ENCODE measurements around the gene ARHGAP10. TPM values are rescaled to one million over a fixed set of nuclear protein-coding genes. Genes with fewer than 3 reads are reported as not detected.

ARHGAP10 gene
- total RNA-seq, 1 donor from 2014 or later: 30.5 TPM

GRCh38 chr4:148022975-148023374, 291.1 kb downstream of the ARHGAP10 start:
- Mint-ChIP-seq H3K4me3 (no peak overlapping the region), H3K9me3 (peaks cover 2% of the 10 kb centered on the region), H3K27ac (no peak overlapping the region), H3K36me3 (peaks cover 4% of the 10 kb centered on the region), H3K27me3 (ENCODE audit: low read depth) (no peaks in the 10 kb centered on the region), H3K4me1 (peaks cover 19% of the 10 kb centered on the region)
- no peak for DNase-seq (ENCODE audit: low spot score in 2 of 2, unreplicated experiment in 2 of 2)
- no peak for TF ChIP-seq CTCF (IDR thresholded peaks at IDR 0.05; ENCODE audit: unreplicated experiment)

- no peak for TF ChIP-seq CTCF (IDR thresholded peaks at IDR 0.05; ENCODE audit: unreplicated experiment)
- Mint-ChIP-seq H3K4me1 (peaks cover 16% of the 10 kb centered on the region), H3K36me3 (peaks cover 9% of the 10 kb centered on the region), H3K27ac (no peak overlapping the region), H3K27me3 (ENCODE audit: low read depth) (no peaks in the 10 kb centered on the region), H3K9me3 (peaks cover 8% of the 10 kb centered on the region), H3K4me3 (no peak overlapping the region)
- no peak for DNase-seq (ENCODE audit: low spot score in 2 of 2, unreplicated experiment in 2 of 2)
These were observed 291.8 kb downstream of the ARHGAP10 start for GRCh38 chr4:148023512-148024181.

- DNase-seq (ENCODE audit: low spot score in 2 of 2, unreplicated experiment in 2 of 2): no peak
- Mint-ChIP-seq H3K27ac (peak overlapping the region; percentile 2), H3K4me1 (peaks cover 32% of the 10 kb centered on the region), H3K36me3 (peaks cover 9% of the 10 kb centered on the region), H3K27me3 (ENCODE audit: low read depth) (no peaks in the 10 kb centered on the region), H3K9me3 (peaks cover 11% of the 10 kb centered on the region), H3K4me3 (no peak overlapping the region)
- TF ChIP-seq CTCF (IDR thresholded peaks at IDR 0.05; ENCODE audit: unreplicated experiment): no peak
These were observed 294.1 kb downstream of the ARHGAP10 start for GRCh38 chr4:148025981-148026380.

GRCh38 chr4:148027201-148027600, 295.3 kb downstream of the ARHGAP10 start:
- no peak for TF ChIP-seq CTCF (IDR thresholded peaks at IDR 0.05; ENCODE audit: unreplicated experiment)
- Mint-ChIP-seq H3K9me3 (peaks cover 11% of the 10 kb centered on the region), H3K27me3 (ENCODE audit: low read depth) (no peaks in the 10 kb centered on the region), H3K36me3 (peaks cover 9% of the 10 kb centered on the region), H3K4me1 (peaks cover 32% of the 10 kb centered on the region), H3K27ac (peak overlapping the region; percentile 68), H3K4me3 (no peak overlapping the region)
- DNase-seq (ENCODE audit: low spot score in 2 of 2, unreplicated experiment in 2 of 2): no peak

- peak overlapping the region; percentile 32 for H3K27ac Mint-ChIP-seq
- peaks cover 8% of the 10 kb centered on the region for H3K36me3 Mint-ChIP-seq
These were observed 297.9 kb downstream of the ARHGAP10 start for GRCh38 chr4:148029781-148030180.

More at GRCh38 chr4:148029781-148030180, 297.9 kb downstream of the ARHGAP10 start:
- Mint-ChIP-seq H3K4me1 (peaks cover 33% of the 10 kb centered on the region), H3K27me3 (ENCODE audit: low read depth) (no peaks in the 10 kb centered on the region), H3K9me3 (peaks cover 11% of the 10 kb centered on the region), H3K4me3 (no peak overlapping the region)
- TF ChIP-seq CTCF (IDR thresholded peaks at IDR 0.05; ENCODE audit: unreplicated experiment): no peak
- no peak for DNase-seq (ENCODE audit: low spot score in 2 of 2, unreplicated experiment in 2 of 2)
